ENCODE results near the gene STK25.
A peak's percentile ranks its signal among the peaks of the same experiment; 100 is the strongest.
"Not testable (repeated sequence)": the region's sequence is repeated elsewhere in the genome, so short reads cannot be mapped to it uniquely, and the experiment has no call there.

The STK25 gene

DNA sequence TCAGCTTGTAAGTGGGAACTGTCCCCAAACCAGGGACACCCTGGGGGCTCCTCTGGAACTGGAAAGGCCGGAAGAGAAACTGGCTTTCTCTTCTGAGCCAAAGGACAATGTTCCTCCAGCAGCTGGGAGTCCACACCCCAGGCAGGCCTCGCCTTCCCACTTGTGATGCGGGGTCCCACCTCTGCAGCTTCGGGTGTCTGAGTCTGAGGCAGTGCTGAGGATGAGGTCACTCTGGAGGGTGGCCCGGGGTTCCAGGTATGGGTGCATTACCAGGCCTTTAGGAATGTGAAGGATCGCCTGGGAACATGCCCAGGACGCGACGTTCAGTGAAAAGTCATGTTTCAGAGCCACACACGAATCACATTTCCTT lies 32.0 kb upstream of the STK25 start:
- DNase-seq (ENCODE audit: insufficient read length, low spot score) (no peak), FAIRE-seq (no peak)

GRCh38 chr2:241539616-241540374 lies 31.4 kb upstream of the STK25 start:
- FAIRE-seq (no peak), DNase-seq (ENCODE audit: insufficient read length, low spot score) (no peak)

GRCh38 chr2:241538838-241539615 lies 30.6 kb upstream of the STK25 start:
- FAIRE-seq (no peak), DNase-seq (ENCODE audit: insufficient read length, low spot score) (no peak)

DNA sequence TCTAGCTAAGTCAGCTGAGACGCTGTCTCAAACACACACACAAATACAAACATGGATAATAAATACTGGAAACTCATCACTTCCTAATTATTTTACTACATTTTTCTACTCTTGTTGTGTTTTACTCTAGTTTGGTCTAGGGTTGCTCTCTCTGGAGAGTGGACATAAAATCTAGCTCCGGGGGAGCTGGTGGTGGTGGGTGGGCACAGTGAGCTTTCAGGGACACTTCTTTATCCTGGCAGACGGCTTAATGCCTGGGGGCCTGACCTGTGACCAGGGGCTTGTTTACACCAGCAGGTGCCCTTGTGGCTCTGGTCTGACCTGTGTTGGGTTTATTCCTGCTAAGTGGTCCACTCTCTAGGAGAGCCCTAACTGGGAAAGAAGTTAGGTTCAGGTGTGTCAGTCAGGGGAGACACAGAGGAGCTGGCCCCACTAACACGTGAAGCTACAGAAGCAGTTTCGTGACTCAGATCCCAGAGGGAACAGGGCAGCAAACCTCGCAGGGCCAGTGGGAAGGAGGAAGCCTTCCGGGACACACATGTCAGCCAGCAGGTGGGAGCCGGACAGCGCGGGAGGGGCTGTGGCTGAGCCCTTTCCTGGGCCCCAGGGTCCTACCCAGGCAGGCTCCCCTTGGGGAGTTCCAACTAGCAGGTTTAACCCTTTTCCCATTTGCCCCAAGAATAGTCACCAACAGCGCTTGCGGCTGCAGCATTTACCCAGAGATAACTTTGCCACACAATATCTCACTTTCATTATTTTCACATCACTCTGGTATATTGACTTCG lies 27.7 kb upstream of the STK25 start:
- DNase-seq (ENCODE audit: insufficient read length, low spot score) (no peak), FAIRE-seq (no peak)

- DNase-seq (ENCODE audit: insufficient read length, low spot score) = no peak
- FAIRE-seq = no peak
These were observed 26.5 kb upstream of the STK25 start for GRCh38 chr2:241534701-241535375.

DNA sequence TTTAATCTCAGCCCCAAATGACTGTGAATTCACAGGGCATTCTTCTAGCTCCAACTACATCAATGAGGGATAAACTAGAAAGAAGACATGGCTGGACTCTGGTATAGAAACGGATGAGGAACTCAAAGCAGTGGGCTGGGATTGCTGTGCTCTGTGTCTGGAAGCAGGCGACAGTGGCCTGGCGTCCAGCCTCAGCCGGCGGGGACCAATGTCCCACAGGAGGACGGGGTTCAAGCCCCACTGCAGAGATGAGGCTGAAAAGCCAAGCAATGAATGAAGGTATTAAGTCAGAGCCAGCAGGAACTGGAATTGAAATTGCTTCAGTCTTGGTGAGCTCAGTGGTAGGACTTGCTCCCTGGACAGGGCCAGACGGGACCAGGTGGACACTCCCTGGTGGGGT lies 25.9 kb upstream of the STK25 start:
- no peak for DNase-seq (ENCODE audit: insufficient read length, low spot score)
- FAIRE-seq = no peak

DNA sequence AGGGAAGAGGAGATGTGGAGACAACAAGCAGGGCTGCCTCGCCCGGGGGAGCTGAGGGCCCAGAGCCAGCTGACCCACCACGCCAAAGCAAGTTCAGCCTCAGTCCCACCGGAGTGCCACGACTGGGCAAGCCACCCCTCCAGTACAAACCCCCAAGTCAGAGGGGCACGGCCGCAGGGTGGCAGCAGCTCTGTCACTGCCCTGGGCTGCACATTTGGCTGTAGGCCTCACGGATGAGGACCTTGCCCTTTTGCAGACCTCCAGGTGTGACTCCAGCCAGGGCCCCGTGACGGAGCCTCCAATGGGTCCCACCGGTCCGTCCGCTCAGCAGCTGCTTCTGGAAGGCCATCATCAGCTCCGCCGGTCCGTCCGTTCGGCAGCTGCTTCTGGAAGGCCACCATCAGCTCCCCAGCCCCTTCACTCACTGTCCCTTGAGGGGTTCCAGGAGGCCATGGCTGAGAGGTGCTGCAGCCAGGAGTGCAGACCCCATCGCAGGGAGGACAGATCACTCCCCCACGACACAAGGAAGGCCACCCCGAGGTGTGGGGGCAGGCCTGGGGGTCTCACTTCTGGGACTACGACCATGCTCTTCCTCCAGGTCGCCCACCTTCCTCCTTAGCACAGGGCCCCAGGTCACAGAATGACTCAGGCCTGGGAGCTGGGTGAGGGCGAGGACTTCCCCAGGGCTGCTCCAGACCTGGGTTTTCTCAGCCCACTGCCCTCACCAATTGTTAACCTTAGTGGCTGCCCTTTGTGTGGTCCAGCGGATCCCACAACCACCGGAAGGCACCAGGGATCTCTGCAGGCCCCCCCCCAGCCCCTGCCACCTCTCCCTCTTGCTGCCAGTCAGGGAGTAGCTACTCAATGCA lies 24.6 kb upstream of the STK25 start:
- FAIRE-seq = no peak

DNA sequence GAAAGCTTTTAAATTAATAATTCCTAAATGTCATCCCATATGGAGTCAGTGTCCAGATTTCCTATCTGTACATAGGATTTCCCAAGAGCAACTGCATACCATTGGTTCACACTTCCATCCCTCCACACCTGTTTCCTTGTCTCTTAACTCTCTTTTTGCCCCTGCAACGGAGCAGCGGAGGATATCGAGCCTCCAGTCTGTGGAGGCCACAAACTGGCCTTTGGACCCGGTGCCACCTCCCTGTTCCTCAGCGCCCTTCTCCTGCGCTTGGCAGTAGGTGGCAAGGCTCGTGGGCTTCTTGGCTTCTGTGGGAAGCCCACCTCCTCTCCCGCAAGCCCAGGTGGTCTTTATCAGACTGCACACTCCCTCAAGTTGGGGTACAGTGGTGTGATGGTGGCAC lies 23.8 kb upstream of the STK25 start:
- FAIRE-seq (no peak), DNase-seq (ENCODE audit: insufficient read length, low spot score) (no peak)

More for the DNA sequence above, 24.6 kb upstream of the STK25 start:
- DNase-seq (ENCODE audit: insufficient read length, low spot score) = no peak

- FAIRE-seq (no peak), DNase-seq (ENCODE audit: insufficient read length, low spot score) (no peak)
These were observed 22.9 kb upstream of the STK25 start for GRCh38 chr2:241531161-241531722.

GRCh38 chr2:241530571-241530970 lies 22.2 kb upstream of the STK25 start:
- FAIRE-seq = no peak
- DNase-seq (ENCODE audit: insufficient read length, low spot score) = no peak

GRCh38 chr2:241525818-241526780 lies 17.7 kb upstream of the STK25 start:
- not testable (repeated sequence) for FAIRE-seq; DNase-seq (ENCODE audit: insufficient read length, low spot score)

DNA sequence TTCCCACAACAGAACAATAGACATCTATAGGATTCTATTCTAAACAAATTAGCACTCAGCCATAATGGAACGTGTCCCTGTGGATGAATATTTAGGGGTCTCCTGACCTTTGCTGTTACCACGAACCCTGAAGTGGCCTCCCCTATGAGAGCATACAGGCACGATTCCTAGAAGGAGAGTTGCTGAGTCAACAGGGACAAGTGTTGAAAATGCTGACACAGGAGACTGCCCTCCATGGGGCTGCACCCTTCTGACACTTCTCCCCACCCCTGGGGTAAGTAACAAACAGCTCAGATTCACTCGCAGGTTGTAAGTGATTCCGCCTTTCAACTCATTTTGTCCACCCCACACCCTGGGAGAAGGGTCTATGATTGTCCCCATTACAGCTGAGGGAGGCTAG lies 14.1 kb upstream of the STK25 start:
- FAIRE-seq (no peak), DNase-seq (ENCODE audit: insufficient read length, low spot score) (no peak)

DNA sequence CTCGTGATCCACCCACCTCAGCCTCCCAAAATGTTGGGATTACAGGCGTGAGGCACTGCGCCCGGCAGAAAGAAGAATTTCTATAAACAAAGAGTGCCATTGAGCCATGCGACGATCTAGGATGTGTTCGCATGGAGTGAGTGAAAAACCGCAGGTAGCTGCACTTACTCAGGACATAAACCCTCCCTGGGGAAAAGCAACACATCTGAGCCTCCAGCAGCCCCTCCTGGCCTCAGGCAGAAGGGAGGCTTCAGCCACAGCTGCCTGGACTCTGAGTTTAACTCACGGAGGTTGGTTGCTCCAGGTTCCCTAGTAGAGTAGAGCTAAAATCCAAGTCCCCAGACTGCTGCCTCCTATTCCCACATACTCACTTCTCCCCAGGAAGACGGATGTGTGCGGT lies 11.3 kb upstream of the STK25 start:
- FAIRE-seq (no peak), DNase-seq (ENCODE audit: insufficient read length, low spot score) (no peak)

GRCh38 chr2:241517297-241517696 lies 8.9 kb upstream of the STK25 start:
- FAIRE-seq (no peak), DNase-seq (ENCODE audit: insufficient read length, low spot score) (no peak)

DNA sequence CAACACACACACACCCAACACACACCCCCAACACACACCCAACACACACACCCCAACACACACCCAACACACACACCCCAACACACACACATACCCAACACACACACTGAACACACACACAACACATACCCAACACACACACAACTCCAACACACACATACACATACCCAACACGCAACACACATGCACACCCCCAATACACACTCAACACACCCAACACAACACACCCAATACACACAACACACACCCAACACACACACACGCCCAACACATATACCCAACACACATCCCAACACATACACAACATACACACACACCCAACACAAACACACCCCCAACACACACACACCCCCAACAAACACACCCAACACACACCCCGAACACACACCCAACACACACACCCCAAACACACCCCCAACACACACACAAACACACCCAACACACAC lies 8.2 kb upstream of the STK25 start:
- DNase-seq (ENCODE audit: insufficient read length, low spot score) (no peak), FAIRE-seq (no peak)

DNA sequence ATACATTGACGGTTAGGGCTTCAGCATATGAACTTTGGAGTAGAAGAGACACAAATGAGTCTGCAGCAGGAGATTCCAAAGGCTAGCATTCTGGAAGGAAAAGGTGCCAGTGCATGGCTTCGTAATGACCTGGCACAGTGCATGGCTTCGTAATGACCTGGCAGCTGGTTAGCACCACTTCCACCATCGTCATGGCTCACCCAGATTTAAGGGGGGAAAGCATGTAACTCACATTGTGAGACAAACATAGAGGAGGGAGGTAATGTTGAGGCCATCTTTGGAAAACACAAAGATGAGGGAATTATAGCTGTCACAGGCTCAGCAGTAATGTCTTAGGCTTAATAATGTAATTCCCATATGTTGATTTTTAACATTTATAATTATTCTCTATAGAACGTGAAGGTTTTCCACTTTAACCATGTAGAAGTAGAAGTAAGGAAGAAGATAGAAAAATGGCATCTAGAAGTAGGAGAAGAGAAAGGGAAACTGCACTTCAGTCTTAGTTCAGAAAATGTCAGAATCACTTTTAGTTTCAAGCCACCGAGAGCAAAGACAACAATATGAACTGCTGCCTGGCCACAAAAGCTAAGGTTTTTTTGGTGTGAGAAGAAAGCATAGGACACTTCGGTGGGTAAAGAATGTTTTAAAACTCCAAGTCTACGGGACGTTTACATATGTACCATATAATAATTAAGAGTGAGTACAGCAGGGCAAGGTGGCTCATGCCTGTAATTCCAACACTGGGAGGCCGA lies 6.8 kb upstream of the STK25 start:
- DNase-seq (ENCODE audit: insufficient read length, low spot score) = peak; percentile 65
- FAIRE-seq = peak; percentile 84

- FAIRE-seq (no peak), DNase-seq (ENCODE audit: insufficient read length, low spot score) (no peak)
These were observed 6.2 kb upstream of the STK25 start for GRCh38 chr2:241514553-241514952.

Measured in GM19239 (cell line).